GM12801 (cell line): ENCODE results near the gene ALG1.

Source experiments
- TF ChIP-seq, protein P1 (sequence below): IDR thresholded peaks from one replicate; pipeline ENCODE4 v1.5.1; 2011; ENCODE audit warnings: control low read depth; ENCODE audit not compliant: insufficient read length; ENCODE audit errors: extremely low read depth

ALG1 gene

GRCh38 chr16:5036228-5037156 lies 35.2 kb upstream of the ALG1 start:
- TF ChIP-seq, protein P1, sequence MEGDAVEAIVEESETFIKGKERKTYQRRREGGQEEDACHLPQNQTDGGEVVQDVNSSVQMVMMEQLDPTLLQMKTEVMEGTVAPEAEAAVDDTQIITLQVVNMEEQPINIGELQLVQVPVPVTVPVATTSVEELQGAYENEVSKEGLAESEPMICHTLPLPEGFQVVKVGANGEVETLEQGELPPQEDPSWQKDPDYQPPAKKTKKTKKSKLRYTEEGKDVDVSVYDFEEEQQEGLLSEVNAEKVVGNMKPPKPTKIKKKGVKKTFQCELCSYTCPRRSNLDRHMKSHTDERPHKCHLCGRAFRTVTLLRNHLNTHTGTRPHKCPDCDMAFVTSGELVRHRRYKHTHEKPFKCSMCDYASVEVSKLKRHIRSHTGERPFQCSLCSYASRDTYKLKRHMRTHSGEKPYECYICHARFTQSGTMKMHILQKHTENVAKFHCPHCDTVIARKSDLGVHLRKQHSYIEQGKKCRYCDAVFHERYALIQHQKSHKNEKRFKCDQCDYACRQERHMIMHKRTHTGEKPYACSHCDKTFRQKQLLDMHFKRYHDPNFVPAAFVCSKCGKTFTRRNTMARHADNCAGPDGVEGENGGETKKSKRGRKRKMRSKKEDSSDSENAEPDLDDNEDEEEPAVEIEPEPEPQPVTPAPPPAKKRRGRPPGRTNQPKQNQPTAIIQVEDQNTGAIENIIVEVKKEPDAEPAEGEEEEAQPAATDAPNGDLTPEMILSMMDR = no peak

GRCh38 chr16:5040451-5040850 lies 31.2 kb upstream of the ALG1 start:
- TF ChIP-seq, protein P1 = no peak

DNA sequence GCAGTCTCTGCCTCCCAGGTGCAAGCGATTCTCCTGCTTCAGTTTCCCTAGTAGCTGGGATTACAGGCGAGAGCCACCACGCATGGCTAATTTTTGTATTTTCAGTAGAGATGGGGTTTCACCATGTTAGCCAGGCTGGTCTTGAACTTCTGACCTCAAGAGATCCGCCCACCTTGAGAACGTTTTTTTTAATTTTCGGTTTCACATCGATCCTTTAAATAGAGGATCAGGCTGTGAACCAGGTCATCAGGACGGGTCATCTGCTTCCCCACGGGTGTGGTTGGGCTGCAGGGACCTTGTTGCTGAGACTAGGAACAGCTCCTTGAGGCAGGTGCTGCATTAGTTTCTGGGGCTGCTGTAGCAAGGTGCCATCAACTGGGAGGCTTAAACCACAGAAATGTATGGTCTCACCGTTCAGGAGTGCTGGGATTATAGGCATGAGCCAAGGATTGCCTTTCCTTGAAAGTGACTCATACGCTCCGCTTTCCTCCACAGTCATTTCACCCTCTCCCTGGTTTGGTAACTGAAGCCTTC lies 30.0 kb upstream of the ALG1 start:
- TF ChIP-seq, protein P1 = no peak

DNA sequence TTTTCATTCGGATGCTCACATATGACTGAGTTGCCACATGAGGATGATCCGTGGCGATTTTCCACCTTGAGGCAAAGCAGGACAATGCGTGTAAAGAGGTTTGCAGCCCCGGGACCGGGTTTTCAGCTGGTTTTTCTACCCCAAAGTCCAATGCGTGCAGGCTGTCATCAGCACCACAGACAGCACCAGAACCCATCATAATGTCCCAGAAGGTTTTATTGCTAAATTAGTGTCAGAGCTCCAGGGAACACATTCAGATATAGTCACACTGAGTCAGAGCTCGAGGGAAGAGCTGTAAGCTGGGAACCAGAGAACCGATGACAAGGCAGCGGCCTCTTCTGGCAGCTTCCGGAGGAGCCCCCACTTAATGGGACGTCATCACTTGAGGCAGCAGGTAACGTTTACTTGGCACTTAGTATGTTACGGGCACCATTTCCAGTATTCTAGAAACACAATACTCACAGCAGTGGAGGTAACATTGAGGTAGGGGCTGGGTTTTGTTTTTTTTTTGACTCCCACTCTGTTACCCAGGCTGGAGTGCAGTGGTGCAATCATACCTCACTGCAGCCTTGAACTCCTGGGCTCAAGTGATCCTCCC lies 29.0 kb upstream of the ALG1 start:
- TF ChIP-seq, protein P1 = no peak

GRCh38 chr16:5044011-5044540 lies 27.6 kb upstream of the ALG1 start:
- TF ChIP-seq, protein P1 = no peak

DNA sequence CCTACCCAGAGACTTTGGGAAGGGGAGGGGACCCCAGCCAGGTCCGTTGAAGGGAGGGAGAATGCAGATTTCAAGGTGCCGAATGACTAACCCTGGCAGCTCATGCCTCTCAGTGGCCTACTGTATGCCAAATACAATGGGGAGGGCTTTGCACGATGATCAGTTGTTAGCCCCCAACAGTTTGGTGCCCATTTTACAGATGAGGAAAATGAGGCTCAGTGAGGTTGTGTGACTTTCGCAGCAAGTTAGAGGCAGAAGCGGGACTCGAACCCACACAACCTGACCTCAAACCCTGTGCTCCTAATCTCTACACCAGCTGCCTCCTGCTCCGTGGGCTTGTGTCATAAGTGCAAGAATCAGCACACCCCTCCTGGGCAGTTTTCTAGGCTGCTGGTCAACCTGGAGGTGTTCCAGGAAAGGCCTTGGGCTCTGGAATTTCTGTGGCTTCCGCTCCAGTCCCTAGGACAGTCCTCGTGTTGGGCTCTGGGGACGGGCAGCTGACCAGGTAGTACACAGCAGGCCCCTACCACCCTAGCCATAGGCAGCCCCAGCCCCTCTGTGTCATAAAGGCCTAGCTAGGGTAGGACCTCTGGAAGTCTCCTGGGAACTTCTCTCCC lies 26.0 kb upstream of the ALG1 start:
- TF ChIP-seq, protein P1 = no peak

DNA sequence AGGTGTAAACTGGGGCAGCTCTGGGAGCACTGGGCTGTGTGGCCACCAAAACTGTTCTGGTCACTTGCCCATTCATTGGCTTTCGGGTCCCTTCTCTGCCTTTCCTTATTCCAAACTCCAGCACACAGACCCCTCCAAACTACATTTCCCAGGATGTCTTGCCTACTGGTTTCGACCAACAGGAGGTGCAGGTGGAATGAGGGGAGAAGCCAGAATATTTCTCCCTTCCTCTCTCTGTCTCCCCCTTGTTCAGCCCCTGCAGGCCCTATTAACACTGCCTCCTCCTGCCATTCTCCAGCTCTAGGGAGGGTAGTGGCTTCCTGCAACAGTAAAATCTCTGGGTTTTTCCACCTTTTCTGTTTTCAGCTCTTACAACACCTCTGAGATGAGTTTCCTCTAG lies 24.7 kb upstream of the ALG1 start:
- TF ChIP-seq, protein P1 = no peak
